AG04450 (cell line): ENCODE data around the gene THPO. TPM values are rescaled to one million over a fixed set of nuclear protein-coding genes. Genes with fewer than 3 reads are reported as not detected.

Source experiments
- CTCF ChIA-PET: fragments of 300-600, 350-600 bp; formaldehyde crosslinking; extraction: SDS; loops from one replicate; lab custom pipeline; 2022; ENCODE audit warnings: antibody characterized with exemption, inconsistent platforms; lab: Charles Lee
- POLR2A ChIA-PET: fragments of 350-600 bp; formaldehyde crosslinking; extraction: SDS; loops from one replicate; lab custom pipeline; 2021; ENCODE audit warnings: antibody characterized with exemption, inconsistent platforms; lab: Yijun Ruan, JAX
- DNase-seq: peaks from one replicate; pipeline ENCODE4 v3.0.0-alpha.2; 2011; ENCODE audit warnings: low read depth, low spot score
- H3K27ac ChIP-seq: one replicate; pipeline ENCODE4 v1.5.1; 2012; ENCODE audit warnings: low read depth, low read length, control low read depth
- H3K27me3 ChIP-seq: one replicate; pipeline ENCODE4 v1.6.0; 2012; ENCODE audit warnings: low read length; ENCODE audit not compliant: control insufficient read depth, insufficient read depth
- H3K4me3 ChIP-seq: 2 replicates; pipeline ENCODE4 v1.5.1; 2011; ENCODE audit warnings: mild to moderate bottlenecking, low read depth, low read length, control low read depth
- H3K9me3 ChIP-seq: 2 replicates; pipeline ENCODE4 v1.5.1; 2012; ENCODE audit warnings: low read length; ENCODE audit not compliant: control insufficient read depth, insufficient read depth
- polyA plus RNA-seq: library from polyadenylated mRNA; depleted of rRNA; stranded (reverse); fragments of >200 nt; gene quantifications from 2 replicates; pipeline ENCODE4 v1.2.3, GENCODE V29; 2011; rRNA removed
- small RNA-seq: library from RNA; depleted of rRNA; stranded (forward); fragments of <200 nt; gene quantifications from one replicate; pipeline ENCODE3, GENCODE V24; 2012; ENCODE audit warnings: low read depth; ENCODE audit not compliant: insufficient read length
- TF ChIP-seq, protein P1 (sequence below): IDR thresholded peaks from 2 replicates; pipeline ENCODE4 v1.5.1; 2011; ENCODE audit warnings: low read depth, low read length, control low read depth, inconsistent platforms

Gene THPO
- polyA plus RNA-seq, 1 experiment: not detected

- H3K27ac ChIP-seq: no peak overlapping the region
- POLR2A ChIA-PET: no interaction called here
These were observed 52.7 kb downstream of the THPO start for GRCh38 chr3:184325269-184325668.

GRCh38 chr3:184323696-184324095, 54.3 kb downstream of the THPO start:
- no peaks in the 10 kb centered on the region for H3K27me3 ChIP-seq
- TF ChIP-seq, protein P1, sequence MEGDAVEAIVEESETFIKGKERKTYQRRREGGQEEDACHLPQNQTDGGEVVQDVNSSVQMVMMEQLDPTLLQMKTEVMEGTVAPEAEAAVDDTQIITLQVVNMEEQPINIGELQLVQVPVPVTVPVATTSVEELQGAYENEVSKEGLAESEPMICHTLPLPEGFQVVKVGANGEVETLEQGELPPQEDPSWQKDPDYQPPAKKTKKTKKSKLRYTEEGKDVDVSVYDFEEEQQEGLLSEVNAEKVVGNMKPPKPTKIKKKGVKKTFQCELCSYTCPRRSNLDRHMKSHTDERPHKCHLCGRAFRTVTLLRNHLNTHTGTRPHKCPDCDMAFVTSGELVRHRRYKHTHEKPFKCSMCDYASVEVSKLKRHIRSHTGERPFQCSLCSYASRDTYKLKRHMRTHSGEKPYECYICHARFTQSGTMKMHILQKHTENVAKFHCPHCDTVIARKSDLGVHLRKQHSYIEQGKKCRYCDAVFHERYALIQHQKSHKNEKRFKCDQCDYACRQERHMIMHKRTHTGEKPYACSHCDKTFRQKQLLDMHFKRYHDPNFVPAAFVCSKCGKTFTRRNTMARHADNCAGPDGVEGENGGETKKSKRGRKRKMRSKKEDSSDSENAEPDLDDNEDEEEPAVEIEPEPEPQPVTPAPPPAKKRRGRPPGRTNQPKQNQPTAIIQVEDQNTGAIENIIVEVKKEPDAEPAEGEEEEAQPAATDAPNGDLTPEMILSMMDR: no peak
- no peaks in the 10 kb centered on the region; the same call in 1 of the 2 replicates for H3K9me3 ChIP-seq
- CTCF ChIA-PET: no interaction called here
- POLR2A ChIA-PET: no interaction called here
- H3K27ac ChIP-seq: no peak overlapping the region
- no peak overlapping the region for H3K4me3 ChIP-seq
- no peak for DNase-seq

More at GRCh38 chr3:184325269-184325668, 52.7 kb downstream of the THPO start:
- Histone ChIP-seq H3K4me3 (no peak overlapping the region), H3K9me3 (no peaks in the 10 kb centered on the region; the same call in 1 of the 2 replicates), H3K27me3 (no peaks in the 10 kb centered on the region)
- TF ChIP-seq, protein P1: no peak
- no peak for DNase-seq
- CTCF ChIA-PET: no interaction called here

DNA sequence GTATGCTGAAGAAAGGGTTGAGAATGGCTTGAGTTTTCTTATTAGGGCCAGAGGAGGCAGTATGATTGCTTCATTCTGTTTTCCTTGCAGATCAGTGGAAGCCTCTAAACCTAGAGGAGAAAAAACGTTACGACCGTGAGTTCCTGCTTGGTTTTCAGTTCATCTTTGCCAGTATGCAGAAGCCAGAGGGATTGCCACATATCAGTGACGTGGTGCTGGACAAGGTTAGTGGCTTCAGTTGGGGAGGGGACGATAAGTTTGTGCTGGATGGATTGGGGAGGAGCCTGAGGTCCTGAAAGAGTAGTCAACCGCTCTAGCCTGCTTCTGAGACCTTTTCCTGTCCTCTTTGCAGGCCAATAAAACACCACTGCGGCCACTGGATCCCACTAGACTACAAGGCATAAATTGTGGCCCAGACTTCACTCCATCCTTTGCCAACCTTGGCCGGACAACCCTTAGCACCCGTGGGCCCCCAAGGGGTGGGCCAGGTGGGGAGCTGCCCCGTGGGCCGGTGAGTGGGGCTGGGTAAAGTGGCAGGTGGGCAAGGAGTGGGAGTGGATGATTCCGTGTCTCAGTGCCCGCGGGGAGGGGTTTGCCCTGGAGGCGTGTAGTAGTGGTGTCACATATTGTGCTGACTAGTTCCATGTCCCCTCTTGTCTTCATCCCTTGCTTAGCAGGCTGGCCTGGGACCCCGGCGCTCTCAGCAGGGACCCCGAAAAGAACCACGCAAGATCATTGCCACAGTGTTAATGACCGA, 55.1 kb downstream of the THPO start:
- no peak for DNase-seq
- POLR2A ChIA-PET: no interaction called here
- H3K27ac ChIP-seq: no peak overlapping the region

More for the DNA sequence above, 55.1 kb downstream of the THPO start:
- no peaks in the 10 kb centered on the region for H3K27me3 ChIP-seq
- CTCF ChIA-PET: no interaction called here
- TF ChIP-seq, protein P1: no peak
- no peaks in the 10 kb centered on the region; the same call in 1 of the 2 replicates for H3K9me3 ChIP-seq
- H3K4me3 ChIP-seq: no peak overlapping the region

Small RNAs within 50 kb of the gene (small RNA-seq; reads per million reads assigned to genes)
- gene SNORD66: 3,623 reads per million, percentile 98 among the genes with 10 or more reads in this experiment

Other genes starting within 250 kb of the THPO start
- 28.8 and 29.8 TPM in 2 replicates for gene EIF2B5, start 242.8 kb downstream of the THPO start, polyA plus RNA-seq
- 29.7 and 37.8 TPM in 2 replicates for gene DVL3, start 222.8 kb downstream of the THPO start, polyA plus RNA-seq
- gene AP2M1, start 203.4 kb downstream of the THPO start, polyA plus RNA-seq: 963 and 1,068 TPM in 2 replicates
- gene ABCF3, start 192.0 kb downstream of the THPO start, polyA plus RNA-seq: 43.1 and 50.0 TPM in 2 replicates
- not detected in 2 replicates for gene VWA5B2, start 148.6 kb downstream of the THPO start, polyA plus RNA-seq
- gene ALG3, start 129.2 kb downstream of the THPO start, polyA plus RNA-seq: 35.6 and 44.5 TPM in 2 replicates
- gene EEF1AKMT4, start 128.5 kb downstream of the THPO start, polyA plus RNA-seq: 3.2 and 4.0 TPM in 2 replicates
- 0.07 and 0.27 TPM in 2 replicates for gene CAMK2N2, start 116.7 kb downstream of the THPO start, polyA plus RNA-seq
- gene ECE2, start 102.2 kb downstream of the THPO start, polyA plus RNA-seq: not detected in 2 replicates
- gene PSMD2, start 79.0 kb downstream of the THPO start, polyA plus RNA-seq: 318 and 363 TPM in 2 replicates
- gene EIF4G1, start 63.6 kb downstream of the THPO start, polyA plus RNA-seq: 191 and 224 TPM in 2 replicates
- gene FAM131A, start 40.6 kb downstream of the THPO start, polyA plus RNA-seq: 8.5 and 9.3 TPM in 2 replicates
- gene CLCN2, start 16.6 kb downstream of the THPO start, polyA plus RNA-seq: 1.7 and 2.1 TPM in 2 replicates
- 81.2 and 94.4 TPM in 2 replicates for gene POLR2H, start 16.5 kb downstream of the THPO start, polyA plus RNA-seq
- gene CHRD, start 1.8 kb upstream of the THPO start, polyA plus RNA-seq: 0.11 and 0.12 TPM in 2 replicates
- 1.9 TPM in 2 replicates for gene EPHB3, start 183.6 kb upstream of the THPO start, polyA plus RNA-seq